Measurements from ENCODE around the gene RESP18.

DNA sequence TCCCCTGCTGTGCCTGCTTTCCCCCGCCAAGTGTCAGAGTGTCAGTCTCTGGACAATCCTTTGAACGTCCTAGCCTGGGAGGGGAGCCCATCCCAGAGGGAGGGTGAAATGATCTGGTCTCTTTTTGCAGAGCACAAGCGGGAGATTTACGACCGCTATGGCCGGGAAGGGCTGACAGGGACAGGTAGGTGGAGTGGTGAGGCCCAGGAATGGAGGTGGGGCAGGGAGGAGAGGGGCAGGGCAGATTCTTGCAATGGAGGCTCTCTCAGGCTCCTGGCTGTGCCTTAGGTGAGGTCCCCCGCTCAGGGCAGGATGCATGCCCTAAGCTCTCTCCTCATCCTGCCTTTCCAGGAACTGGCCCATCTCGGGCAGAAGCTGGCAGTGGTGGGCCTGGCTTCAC is 51.0 kb downstream of the RESP18 start:
- no peak for TF ChIP-seq POLR2A (IDR thresholded peaks at IDR 0.05; ENCODE audit: low read depth)
- TF ChIP-seq, protein P1, sequence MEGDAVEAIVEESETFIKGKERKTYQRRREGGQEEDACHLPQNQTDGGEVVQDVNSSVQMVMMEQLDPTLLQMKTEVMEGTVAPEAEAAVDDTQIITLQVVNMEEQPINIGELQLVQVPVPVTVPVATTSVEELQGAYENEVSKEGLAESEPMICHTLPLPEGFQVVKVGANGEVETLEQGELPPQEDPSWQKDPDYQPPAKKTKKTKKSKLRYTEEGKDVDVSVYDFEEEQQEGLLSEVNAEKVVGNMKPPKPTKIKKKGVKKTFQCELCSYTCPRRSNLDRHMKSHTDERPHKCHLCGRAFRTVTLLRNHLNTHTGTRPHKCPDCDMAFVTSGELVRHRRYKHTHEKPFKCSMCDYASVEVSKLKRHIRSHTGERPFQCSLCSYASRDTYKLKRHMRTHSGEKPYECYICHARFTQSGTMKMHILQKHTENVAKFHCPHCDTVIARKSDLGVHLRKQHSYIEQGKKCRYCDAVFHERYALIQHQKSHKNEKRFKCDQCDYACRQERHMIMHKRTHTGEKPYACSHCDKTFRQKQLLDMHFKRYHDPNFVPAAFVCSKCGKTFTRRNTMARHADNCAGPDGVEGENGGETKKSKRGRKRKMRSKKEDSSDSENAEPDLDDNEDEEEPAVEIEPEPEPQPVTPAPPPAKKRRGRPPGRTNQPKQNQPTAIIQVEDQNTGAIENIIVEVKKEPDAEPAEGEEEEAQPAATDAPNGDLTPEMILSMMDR (IDR thresholded peaks at IDR 0.05): no peak

Measured in esophagus muscularis mucosa (tissue), 3 donors.